ENCODE data around the gene LCMT2.

The LCMT2 gene

DNA sequence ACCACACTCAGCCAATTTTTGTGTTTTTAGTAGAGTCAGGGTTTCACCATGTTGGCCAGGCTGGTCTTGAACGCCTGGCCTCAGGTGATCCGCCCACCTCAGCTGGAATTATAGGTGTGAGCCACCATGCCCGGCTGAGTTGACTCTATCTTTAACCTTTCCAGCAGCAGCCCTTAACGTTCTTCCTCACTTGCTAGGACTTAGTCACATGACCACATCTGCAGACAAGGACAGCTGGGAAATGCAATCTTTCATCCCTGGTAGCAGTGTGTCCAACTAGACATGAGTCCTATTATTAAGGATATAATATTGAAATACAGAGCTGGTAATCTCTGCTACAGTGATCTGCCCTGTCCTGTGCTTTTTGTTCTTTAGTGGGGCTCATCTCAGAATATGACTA lies 18.0 kb downstream of the LCMT2 start:
- Histone ChIP-seq H3K36me3 (ENCODE audit: control insufficient read depth, low read length) (no peaks in the 10 kb centered on the region), H3K9me2 (replicated peaks; ENCODE audit: control insufficient read depth, low read length) (no peaks in the 10 kb centered on the region), H3K4me2 (ENCODE audit: low read length) (no peak overlapping the region), H3K79me2 (ENCODE audit: control insufficient read depth, low read length) (no peaks in the 10 kb centered on the region), H3K27me3 (ENCODE audit: control insufficient read depth, low read length) (peaks cover 40% of the 10 kb centered on the region), H3K4me1 (ENCODE audit: control insufficient read depth, low read length) (no peaks in the 10 kb centered on the region), H3K9me3 (ENCODE audit: control insufficient read depth, insufficient read depth, low read length) (no peaks in the 10 kb centered on the region), H3F3A (ENCODE audit: control insufficient read depth, insufficient read depth) (no peaks in the 10 kb centered on the region), H3K27ac (ENCODE audit: low read depth, low read length) (no peak overlapping the region), H4K20me1 (ENCODE audit: control insufficient read depth, insufficient read depth, low read depth, low read length) (no peaks in the 10 kb centered on the region), H3K4me3 (ENCODE audit: low read length) (no peak overlapping the region)
- no peak for TF ChIP-seq EZH2phosphoT487 (IDR thresholded peaks at IDR 0.05; ENCODE audit: borderline replicate concordance, low read length)
- TF ChIP-seq, protein P1, sequence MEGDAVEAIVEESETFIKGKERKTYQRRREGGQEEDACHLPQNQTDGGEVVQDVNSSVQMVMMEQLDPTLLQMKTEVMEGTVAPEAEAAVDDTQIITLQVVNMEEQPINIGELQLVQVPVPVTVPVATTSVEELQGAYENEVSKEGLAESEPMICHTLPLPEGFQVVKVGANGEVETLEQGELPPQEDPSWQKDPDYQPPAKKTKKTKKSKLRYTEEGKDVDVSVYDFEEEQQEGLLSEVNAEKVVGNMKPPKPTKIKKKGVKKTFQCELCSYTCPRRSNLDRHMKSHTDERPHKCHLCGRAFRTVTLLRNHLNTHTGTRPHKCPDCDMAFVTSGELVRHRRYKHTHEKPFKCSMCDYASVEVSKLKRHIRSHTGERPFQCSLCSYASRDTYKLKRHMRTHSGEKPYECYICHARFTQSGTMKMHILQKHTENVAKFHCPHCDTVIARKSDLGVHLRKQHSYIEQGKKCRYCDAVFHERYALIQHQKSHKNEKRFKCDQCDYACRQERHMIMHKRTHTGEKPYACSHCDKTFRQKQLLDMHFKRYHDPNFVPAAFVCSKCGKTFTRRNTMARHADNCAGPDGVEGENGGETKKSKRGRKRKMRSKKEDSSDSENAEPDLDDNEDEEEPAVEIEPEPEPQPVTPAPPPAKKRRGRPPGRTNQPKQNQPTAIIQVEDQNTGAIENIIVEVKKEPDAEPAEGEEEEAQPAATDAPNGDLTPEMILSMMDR (IDR thresholded peaks at IDR 0.05; ENCODE audit: low read depth, low read length, poor library complexity, severe bottlenecking), result no peak

DNA sequence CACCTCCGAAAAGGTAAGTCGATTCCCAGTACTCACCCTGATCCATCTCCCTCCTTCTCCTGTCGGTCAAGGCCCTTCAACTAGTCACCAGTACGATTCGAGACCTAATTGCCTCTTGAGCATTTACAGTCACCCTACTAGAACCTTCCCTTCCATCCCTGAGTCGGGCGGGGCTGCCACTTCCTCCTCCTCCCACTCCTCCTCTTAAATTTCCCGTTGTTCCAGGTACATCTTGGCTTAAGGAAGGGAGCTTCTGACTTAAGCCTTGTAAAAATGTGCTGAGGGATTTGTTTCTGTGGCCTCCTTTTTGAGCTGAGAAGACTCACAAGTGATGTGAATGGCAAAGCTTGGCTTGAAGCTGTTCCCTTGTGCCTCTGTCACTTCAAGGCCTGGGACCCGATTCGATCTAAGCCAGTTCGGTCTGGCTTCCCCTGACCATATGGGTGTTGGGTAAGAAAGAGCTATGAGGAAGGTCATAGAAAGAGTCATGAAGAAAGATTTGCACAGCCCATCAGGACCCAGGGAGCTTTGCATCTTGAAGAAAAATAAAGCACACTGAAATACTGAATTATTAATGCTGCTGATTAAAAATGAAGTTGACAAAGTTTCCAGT lies 28.1 kb downstream of the LCMT2 start, which contains the start of gene TGM7:
TGM7 (minus strand) TSS at position 51 of the 613 bp plus-strand sequence.
- Histone ChIP-seq H3F3A (ENCODE audit: control insufficient read depth, insufficient read depth) (no peaks in the 10 kb centered on the region), H3K4me3 (ENCODE audit: low read length) (no peak within 1 kb of the TSS), H3K4me1 (ENCODE audit: control insufficient read depth, low read length) (no peaks in the 10 kb centered on the region), H3K27ac (ENCODE audit: low read depth, low read length) (no peak within 1 kb of the TSS), H3K9me3 (ENCODE audit: control insufficient read depth, insufficient read depth, low read length) (no peaks in the 10 kb centered on the region), H3K4me2 (ENCODE audit: low read length) (no peak within 1 kb of the TSS), H3K9me2 (replicated peaks; ENCODE audit: control insufficient read depth, low read length) (no peaks in the 10 kb centered on the region), H4K20me1 (ENCODE audit: control insufficient read depth, insufficient read depth, low read depth, low read length) (no peaks in the 10 kb centered on the region), H3K79me2 (ENCODE audit: control insufficient read depth, low read length) (no peaks in the 10 kb centered on the region), H3K36me3 (ENCODE audit: control insufficient read depth, low read length) (no peaks in the 10 kb centered on the region), H3K27me3 (ENCODE audit: control insufficient read depth, low read length) (peaks cover 21% of the 10 kb centered on the region)
- TF ChIP-seq, protein P1 (IDR thresholded peaks at IDR 0.05; ENCODE audit: low read depth, low read length, poor library complexity, severe bottlenecking), result no peak
- TF ChIP-seq EZH2phosphoT487 (IDR thresholded peaks at IDR 0.05; ENCODE audit: borderline replicate concordance, low read length), result no peak

DNA sequence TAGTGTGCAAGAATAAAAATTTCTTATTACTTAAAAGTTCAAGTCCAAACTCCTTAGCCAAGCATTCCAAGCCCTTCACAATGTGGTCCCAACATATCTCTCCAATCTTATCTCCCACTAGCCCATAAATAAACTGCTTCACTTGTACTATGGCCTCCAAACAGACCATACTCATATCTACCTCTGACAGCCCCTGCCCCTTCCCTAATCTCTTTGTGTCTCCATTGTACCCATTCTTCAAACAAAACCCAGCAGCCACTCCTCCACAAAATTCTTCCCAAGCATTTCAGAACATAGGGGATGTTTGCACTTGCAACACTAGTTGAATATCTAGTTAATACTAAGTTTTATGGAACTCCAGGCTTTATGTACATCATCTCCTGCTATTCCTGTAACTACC lies 30.5 kb downstream of the LCMT2 start:
- Histone ChIP-seq H3K79me2 (ENCODE audit: control insufficient read depth, low read length) (no peaks in the 10 kb centered on the region), H3K36me3 (ENCODE audit: control insufficient read depth, low read length) (no peaks in the 10 kb centered on the region), H3K4me3 (ENCODE audit: low read length) (no peak overlapping the region), H3K27ac (ENCODE audit: low read depth, low read length) (no peak overlapping the region), H3K4me1 (ENCODE audit: control insufficient read depth, low read length) (no peaks in the 10 kb centered on the region), H3K27me3 (ENCODE audit: control insufficient read depth, low read length) (peaks cover 12% of the 10 kb centered on the region), H3F3A (ENCODE audit: control insufficient read depth, insufficient read depth) (no peaks in the 10 kb centered on the region), H4K20me1 (ENCODE audit: control insufficient read depth, insufficient read depth, low read depth, low read length) (no peaks in the 10 kb centered on the region), H3K9me3 (ENCODE audit: control insufficient read depth, insufficient read depth, low read length) (no peaks in the 10 kb centered on the region), H3K4me2 (ENCODE audit: low read length) (no peak overlapping the region), H3K9me2 (replicated peaks; ENCODE audit: control insufficient read depth, low read length) (no peaks in the 10 kb centered on the region)
- TF ChIP-seq, protein P1 (IDR thresholded peaks at IDR 0.05; ENCODE audit: low read depth, low read length, poor library complexity, severe bottlenecking), result no peak
- no peak for TF ChIP-seq EZH2phosphoT487 (IDR thresholded peaks at IDR 0.05; ENCODE audit: borderline replicate concordance, low read length)
